Fibroblast of skin of back (primary cell): ENCODE data around the gene TSC2.
"Not testable (repeated sequence)": the region's sequence is repeated elsewhere in the genome, so short reads cannot be mapped to it uniquely, and the experiment has no call there.

ENCODE experiments used
- DNase-seq: peaks from one replicate; pipeline ENCODE4 v3.0.0-alpha.2; 2013

The TSC2 gene

GRCh38 chr16:2107121-2107790, 59.5 kb downstream of the TSC2 start:
- DNase-seq, result not testable (repeated sequence)

GRCh38 chr16:2107791-2108125, 60.0 kb downstream of the TSC2 start:
- DNase-seq, result not testable (repeated sequence)

GRCh38 chr16:2108446-2109270, 60.9 kb downstream of the TSC2 start:
- not testable (repeated sequence) for DNase-seq

GRCh38 chr16:2109271-2109580, 61.4 kb downstream of the TSC2 start:
- not testable (repeated sequence) for DNase-seq

GRCh38 chr16:2109872-2110271, 62.1 kb downstream of the TSC2 start:
- DNase-seq, result not testable (repeated sequence)

GRCh38 chr16:2110332-2111008, 62.7 kb downstream of the TSC2 start:
- not testable (repeated sequence) for DNase-seq

- not testable (repeated sequence) for DNase-seq
Measured at GRCh38 chr16:2111009-2111353, 63.2 kb downstream of the TSC2 start.

GRCh38 chr16:2111412-2112335, 63.9 kb downstream of the TSC2 start:
- DNase-seq, result not testable (repeated sequence)

- DNase-seq, result not testable (repeated sequence)
Measured at GRCh38 chr16:2112539-2113106, 64.8 kb downstream of the TSC2 start.

GRCh38 chr16:2114225-2114624, 66.4 kb downstream of the TSC2 start:
- not testable (repeated sequence) for DNase-seq

- DNase-seq, result not testable (repeated sequence)
Measured at GRCh38 chr16:2114885-2115590, 67.3 kb downstream of the TSC2 start.

GRCh38 chr16:2115591-2115973, 67.8 kb downstream of the TSC2 start:
- no peak for DNase-seq

- DNase-seq, result not testable (repeated sequence)
Measured at GRCh38 chr16:2116428-2116827, 68.6 kb downstream of the TSC2 start.

- not testable (repeated sequence) for DNase-seq
Measured at GRCh38 chr16:2117341-2117740, 69.6 kb downstream of the TSC2 start.

- not testable (repeated sequence) for DNase-seq
Measured at GRCh38 chr16:2117960-2118722, 70.4 kb downstream of the TSC2 start.

GRCh38 chr16:2121325-2121724, 73.5 kb downstream of the TSC2 start:
- peak; percentile 63 for DNase-seq

- no peak for DNase-seq
Measured at GRCh38 chr16:2121853-2122252, 74.1 kb downstream of the TSC2 start.

- no peak for DNase-seq
Measured at GRCh38 chr16:2122429-2122828, 74.6 kb downstream of the TSC2 start.

GRCh38 chr16:2122934-2123683, 75.3 kb downstream of the TSC2 start:
- DNase-seq, result not testable (repeated sequence)
